K562 (cell line): ENCODE measurements around the gene CACNA1A. TPM values are rescaled to one million over a fixed set of nuclear protein-coding genes. Genes with fewer than 3 reads are reported as not detected.
A peak's percentile ranks its signal among the peaks of the same experiment; 100 is the strongest.

Experiments
- ATAC-seq: fragments of 200-7000 bp; cut with Tn5 transposase; 3 replicates; pipeline ENCODE4 v1.9.1; 2020; ENCODE audit warnings: moderate library complexity
- BruUV-seq: library from RNA; stranded (reverse); fragments of 400-500 nt; replicated peaks from 2 replicates; lab custom pipeline; 2021; lab: Mats Ljungman, UMichigan
- CTCF ChIA-PET: fragments of 300-600 bp; formaldehyde crosslinking; extraction: SDS; loops from one replicate; lab custom pipeline; 2021; ENCODE audit warnings: low intra/inter-chr PET ratio; lab: Yijun Ruan, JAX
- POLR2A ChIA-PET: fragments of 300-600, 350-650 bp; sonication (Branson Sonifier 250); formaldehyde crosslinking; extraction: SDS; loops from one replicate; lab custom pipeline; 2021; ENCODE audit warnings: antibody characterized with exemption, inconsistent platforms; lab: Yijun Ruan, JAX
- DNase-seq, 4 experiments: peaks; one replicate each; pipeline versions ENCODE4 v3.0.0 to v3.0.0-alpha.2; 2011 to 2018; ENCODE audit warnings: low spot score in 3 of 4, mixed read lengths in 3 of 4; ENCODE audit errors: extremely low read depth in 1 of 4
- FAIRE-seq: peaks from 2 replicates; lab custom pipeline; 2011; peaks lifted over from hg19 to GRCh38; lab: Jason Lieb, UNC
- H2AFZ ChIP-seq: 2 replicates; pipeline ENCODE4 v1.6.0; 2011; ENCODE audit warnings: low read depth, low read length, control low read depth, inconsistent platforms
- H3K27ac ChIP-seq: fragments of 200-600 bp; 3 replicates; pipeline ENCODE4 v1.8.0; 2011; ENCODE audit warnings: low read depth, mild to moderate bottlenecking, control low read depth, inconsistent platforms, low read length, moderate library complexity, mixed read lengths; ENCODE audit errors: extremely low read depth
- H3K27me3 ChIP-seq, 2 experiments: fragments of 300-600 bp in 1 of 2; 2 replicates in 1 of 2; 3 replicates in 1 of 2; pipeline versions ENCODE4 v1.6.0 to v1.8.0; 2011; ENCODE audit warnings: inconsistent platforms in 2 of 2, low read length in 2 of 2, mild to moderate bottlenecking in 1 of 2, mixed read lengths in 1 of 2, moderate library complexity in 1 of 2; ENCODE audit not compliant: control insufficient read depth in 2 of 2, insufficient read depth in 2 of 2
- H3K36me3 ChIP-seq: fragments of 300-600 bp; 3 replicates; pipeline ENCODE4 v1.8.0; 2011; ENCODE audit warnings: mild to moderate bottlenecking, low read length, inconsistent platforms; ENCODE audit not compliant: control insufficient read depth, insufficient read depth
- H3K4me1 ChIP-seq, 2 experiments: fragments of 200-600 bp in 1 of 2; replicated peaks in 1 of 2; 2 replicates in 1 of 2; 3 replicates in 1 of 2; pipeline versions ENCODE4 v1.5.1 to v1.8.0; 2011; ENCODE audit warnings: inconsistent platforms in 2 of 2, low read length in 2 of 2, mild to moderate bottlenecking in 1 of 2, mixed read lengths in 1 of 2, moderate library complexity in 1 of 2; ENCODE audit not compliant: control insufficient read depth in 2 of 2, insufficient read depth in 2 of 2
- H3K4me2 ChIP-seq: 2 replicates; pipeline ENCODE4 v1.6.1; 2011; ENCODE audit warnings: low read length, control low read depth, inconsistent platforms, mixed read lengths; ENCODE audit not compliant: insufficient read depth
- H3K4me3 ChIP-seq: fragments of 200-600 bp; sonication (generic), shearing (Covaris generic); 2 replicates; pipeline ENCODE4 v1.5.1; 2016; ENCODE audit warnings: control low read depth, inconsistent platforms
- H3K79me2 ChIP-seq: fragments of 200-600 bp; 3 replicates; pipeline ENCODE4 v1.8.0; 2011; ENCODE audit warnings: low read length, inconsistent platforms; ENCODE audit not compliant: control insufficient read depth, insufficient read depth
- H3K9ac ChIP-seq, 2 experiments: 2 replicates each; pipeline versions ENCODE4 v1.6.0 to v1.6.1; 2011; ENCODE audit warnings: low read depth in 2 of 2, low read length in 2 of 2, control low read depth in 1 of 2, inconsistent platforms in 1 of 2, mild to moderate bottlenecking in 1 of 2, mixed read lengths in 1 of 2; ENCODE audit not compliant: insufficient read depth in 1 of 2
- H3K9me1 ChIP-seq: one replicate; pipeline ENCODE4 v1.6.0; 2011; ENCODE audit warnings: inconsistent platforms, mild to moderate bottlenecking, low read length, moderate library complexity; ENCODE audit not compliant: control insufficient read depth, insufficient read depth
- H3K9me3 ChIP-seq: replicated peaks from 2 replicates; pipeline ENCODE4 v1.5.1; 2011; ENCODE audit warnings: low read depth, low read length, inconsistent platforms; ENCODE audit not compliant: control insufficient read depth, insufficient read depth
- H4K20me1 ChIP-seq: replicated peaks from 2 replicates; pipeline ENCODE4 v1.6.1; 2011; ENCODE audit warnings: low read length, inconsistent platforms, mixed read lengths; ENCODE audit not compliant: control insufficient read depth, insufficient read depth
- CHD7 ChIP-seq: fragments of 200-600 bp; sonication (generic); IDR thresholded peaks from one replicate; pipeline ENCODE4 v1.6.1; 2012; ENCODE audit warnings: mild to moderate bottlenecking, low read depth, low read length, inconsistent platforms
- ELF2 ChIP-seq: fragments of 250-450 bp; sonication (Bioruptor Pico); IDR thresholded peaks from 2 replicates; pipeline ENCODE4 v1.5.0; 2021; ENCODE audit warnings: mild to moderate bottlenecking
- HLTF ChIP-seq: fragments of 450-650 bp; IDR thresholded peaks from 2 replicates; pipeline ENCODE4 v1.6.1; 2016
- ILK ChIP-seq: fragments of 450-650 bp; IDR thresholded peaks from 2 replicates; pipeline ENCODE4 v1.6.1; 2016; ENCODE audit warnings: missing genetic modification characterization, low read depth, mild to moderate bottlenecking, missing compliant biosample characterization, moderate library complexity, borderline replicate concordance
- KAT7 ChIP-seq: sonication (generic); formaldehyde crosslinking; IDR thresholded peaks from 2 replicates; pipeline ENCODE4 v1.8.0; 2022; ENCODE audit warnings: missing genetic modification reagents, mild to moderate bottlenecking, borderline replicate concordance
- POLR2AphosphoS2 ChIP-seq: IDR thresholded peaks from 2 replicates; pipeline ENCODE4 v1.6.1; 2012; ENCODE audit warnings: low read length, improper control_type of control experiment
- RBM25 ChIP-seq: fragments of 200-400 bp; formaldehyde crosslinking; IDR thresholded peaks from 2 replicates; pipeline ENCODE4 v1.6.1; 2018; ENCODE audit warnings: low read length, low read depth, moderate library complexity; ENCODE audit not compliant: severe bottlenecking
- TEAD2 ChIP-seq: fragments of 450-650 bp; IDR thresholded peaks from 2 replicates; pipeline ENCODE4 v1.6.1; 2016; ENCODE audit warnings: missing genetic modification characterization, control low read depth, missing compliant biosample characterization
- ZBTB17 ChIP-seq: fragments of 450-650 bp; formaldehyde crosslinking; IDR thresholded peaks from 2 replicates; pipeline ENCODE4 v1.4.0; 2020; ENCODE audit warnings: mild to moderate bottlenecking
- ZFP36 ChIP-seq: fragments of 150-350 bp; IDR thresholded peaks from 2 replicates; pipeline ENCODE4 v1.6.1; 2018; ENCODE audit warnings: low read length, low read depth; ENCODE audit not compliant: partially characterized antibody
- WGBS: fragments of 100-300 bp; shearing (Covaris generic); methylation state at CpG from one replicate; pipeline ENCODE4 v1.1.6; 2016; ENCODE audit warnings: low coverage, mixed read lengths; ENCODE audit not compliant: insufficient coverage; ENCODE audit errors: missing lambda C conversion rate; 5-methylcytosine and 5-hydroxymethylcytosine counted together
- in situ Hi-C: fragments of 300-500 bp; cut with MboI; formaldehyde crosslinking; loops from 4 replicates; pipeline ENCODE4 v1.15.0; 2018; ENCODE audit warnings: inconsistent platforms, mixed read lengths
- intact Hi-C: fragments of 100-400 bp; cut with micrococcal nuclease; formaldehyde crosslinking; loops from 2 replicates; pipeline ENCODE4 v1.14.2; 2022
- polyA plus RNA-seq, 8 experiments: library from polyadenylated mRNA; depleted of rRNA in 4 of 8; stranded (reverse) in 5 of 8; unstranded in 3 of 8; fragments of >200 nt; fragmentation: Nextera tagmentation in 2 of 8; fragmentation: Illumina TruSeq in 1 of 8; extraction: Ambion mirVana in 2 of 8; extraction: Trizol in 1 of 8; gene quantifications; 2 replicates each; pipeline versions ENCODE4 v1.2.1 to v1.2.3, GENCODE V29; 2011 to 2014; ENCODE audit warnings: inconsistent platforms in 1 of 8, missing spikeins in 1 of 8
- total RNA-seq, 7 experiments: library from RNA; depleted of rRNA in 6 of 7; stranded (reverse); fragments of >200 nt in 6 of 7; fragmentation: Illumina TruSeq in 2 of 7; extraction: Trizol in 2 of 7; gene quantifications; 2 replicates each; pipeline versions ENCODE4 v1.2.1 to v1.2.3, GENCODE V29; 2011 to 2021; ENCODE audit warnings: low replicate concordance in 1 of 7
- TF ChIP-seq, protein P1 (sequence below): fragments of 250-450 bp; sonication (Bioruptor Pico); IDR thresholded peaks from 2 replicates; pipeline ENCODE4 v1.5.0; 2021

The CACNA1A gene
- total and polyA plus RNA-seq, 9 of the 15 experiments (the other 6 are each of a cell fraction or from before 2014, with no cell fraction given) = 0.03 to 0.20 (median 0.09) TPM; not detected in 1

DNA sequence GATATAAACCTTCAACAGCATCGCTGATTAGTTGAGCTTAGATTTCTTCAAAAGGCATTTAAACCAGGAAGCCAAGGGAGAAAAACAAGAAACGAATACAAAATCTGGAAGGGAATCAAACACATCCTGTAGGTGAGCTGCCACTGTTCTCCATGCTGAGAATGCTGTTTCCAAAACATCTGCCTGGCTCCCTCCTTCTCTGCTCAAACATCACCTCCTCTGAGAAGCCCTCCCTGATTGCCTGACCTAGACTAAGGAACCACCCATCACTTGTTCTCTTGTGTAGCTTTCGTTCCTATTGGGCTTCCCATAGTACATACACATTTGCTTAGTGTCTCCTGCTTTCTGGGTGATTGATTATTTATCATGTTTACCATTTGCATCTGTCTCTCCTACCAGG, 152.7 kb downstream of the CACNA1A start:
- Histone ChIP-seq H3K9ac (no peak overlapping the region), H3K9me1 (no peaks in the 10 kb centered on the region), H3K9me3 (no peaks in the 10 kb centered on the region), H3K27me3 (peaks cover 13 to 25% of the 10 kb centered on the region in 2 experiments; a peak in 3 of 5 replicates), H3K4me2 (no peak overlapping the region), H3K36me3 (no peaks in the 10 kb centered on the region), H4K20me1 (peaks cover 3% of the 10 kb centered on the region; the same call in 1 of the 2 replicates), H3K4me3 (no peak overlapping the region), H3K4me1 (no peaks in the 10 kb centered on the region), H3K27ac (no peak overlapping the region), H2AFZ (no peak overlapping the region), H3K79me2 (no peaks in the 10 kb centered on the region)
- ChIA-PET CTCF (no interaction called here), POLR2A (no interaction called here)
- no peak for FAIRE-seq
- ATAC-seq = no peak
- no TSS peak for BruUV-seq
- in situ Hi-C loops (no loop called here), intact Hi-C loops (no loop called here)
- 0% methylated on average over 3 of the region's 3 CpGs for WGBS
- DNase-seq = no peak
- TF ChIP-seq RBM25 (peak; percentile 97), HLTF (no peak), POLR2AphosphoS2 (no peak), ZFP36 (peak; percentile 97), ZBTB17 (no peak), KAT7 (CRISPR knock-in tag) (no peak), TEAD2 (tag) (no peak), ELF2 (CRISPR knock-in tag) (no peak), ILK (tag) (no peak), CHD7 (no peak)
- TF ChIP-seq, protein P1, sequence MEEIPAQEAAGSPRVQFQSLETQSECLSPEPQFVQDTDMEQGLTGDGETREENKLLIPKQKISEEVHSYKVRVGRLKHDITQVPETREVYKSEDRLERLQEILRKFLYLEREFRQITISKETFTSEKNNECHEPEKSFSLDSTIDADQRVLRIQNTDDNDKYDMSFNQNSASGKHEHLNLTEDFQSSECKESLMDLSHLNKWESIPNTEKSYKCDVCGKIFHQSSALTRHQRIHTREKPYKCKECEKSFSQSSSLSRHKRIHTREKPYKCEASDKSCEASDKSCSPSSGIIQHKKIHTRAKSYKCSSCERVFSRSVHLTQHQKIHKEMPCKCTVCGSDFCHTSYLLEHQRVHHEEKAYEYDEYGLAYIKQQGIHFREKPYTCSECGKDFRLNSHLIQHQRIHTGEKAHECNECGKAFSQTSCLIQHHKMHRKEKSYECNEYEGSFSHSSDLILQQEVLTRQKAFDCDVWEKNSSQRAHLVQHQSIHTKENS (CRISPR knock-in tag) = no peak
